ENCODE results near the gene SMIM41. TPM values are rescaled to one million over a fixed set of nuclear protein-coding genes. Genes with fewer than 3 reads are reported as not detected.

SMIM41 gene
- total RNA-seq, 1 donor from 2014 or later: not detected

DNA sequence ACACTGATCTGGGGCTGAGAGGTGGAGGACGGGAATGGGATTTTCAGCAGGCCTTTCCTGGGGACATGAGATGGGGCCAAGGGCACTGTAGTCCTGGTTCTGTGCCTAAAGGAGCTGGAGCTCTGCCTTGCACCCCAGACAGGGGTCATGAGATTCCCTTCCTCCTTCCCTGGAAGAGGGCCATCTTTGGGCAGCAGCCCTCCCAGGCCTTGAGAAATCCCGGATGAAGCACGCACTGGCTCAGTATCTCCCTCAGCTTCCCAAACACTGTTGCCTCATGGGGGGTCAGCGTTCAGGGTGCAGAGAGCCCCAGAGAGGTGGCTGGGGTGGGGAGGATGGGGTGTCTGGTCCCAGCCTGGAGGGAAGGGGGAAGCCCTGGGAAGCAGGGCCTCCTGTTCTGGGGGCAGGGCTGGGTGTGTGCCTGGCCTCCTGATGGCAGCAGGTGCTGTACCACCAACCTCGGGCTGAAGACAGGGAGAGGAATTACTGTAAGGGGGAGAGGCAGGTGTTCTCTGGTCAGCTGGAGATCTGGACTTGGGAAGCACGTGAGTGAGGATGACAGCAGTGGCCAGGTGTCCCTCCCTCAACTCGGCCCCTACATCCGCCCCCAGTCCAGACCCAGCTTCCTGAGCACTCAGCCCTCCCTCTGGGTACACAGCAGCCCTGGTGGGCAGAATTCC lies 36.7 kb upstream of the SMIM41 start:
- no peak for TF ChIP-seq CTCF (IDR thresholded peaks at IDR 0.05; ENCODE audit: insufficient read depth, low read length, poor library complexity, severe bottlenecking)
- no peak for DNase-seq (ENCODE audit: low read depth)
- Histone ChIP-seq H3K27me3 (ENCODE audit: control insufficient read depth, insufficient read depth, low read length) (no peaks in the 10 kb centered on the region), H3K36me3 (ENCODE audit: control insufficient read depth, insufficient read depth, low read length) (no peaks in the 10 kb centered on the region), H3K4me3 (ENCODE audit: low read depth, low read length) (no peak overlapping the region)

GRCh38 chr12:52043386-52044212 lies 35.9 kb upstream of the SMIM41 start:
- no peak for DNase-seq (ENCODE audit: low read depth)
- no peak overlapping the region for H3K4me3 ChIP-seq (ENCODE audit: low read depth, low read length)
- H3K36me3 ChIP-seq (ENCODE audit: control insufficient read depth, insufficient read depth, low read length): no peaks in the 10 kb centered on the region
- no peak for TF ChIP-seq CTCF (IDR thresholded peaks at IDR 0.05; ENCODE audit: insufficient read depth, low read length, poor library complexity, severe bottlenecking)
- no peaks in the 10 kb centered on the region for H3K27me3 ChIP-seq (ENCODE audit: control insufficient read depth, insufficient read depth, low read length)

DNA sequence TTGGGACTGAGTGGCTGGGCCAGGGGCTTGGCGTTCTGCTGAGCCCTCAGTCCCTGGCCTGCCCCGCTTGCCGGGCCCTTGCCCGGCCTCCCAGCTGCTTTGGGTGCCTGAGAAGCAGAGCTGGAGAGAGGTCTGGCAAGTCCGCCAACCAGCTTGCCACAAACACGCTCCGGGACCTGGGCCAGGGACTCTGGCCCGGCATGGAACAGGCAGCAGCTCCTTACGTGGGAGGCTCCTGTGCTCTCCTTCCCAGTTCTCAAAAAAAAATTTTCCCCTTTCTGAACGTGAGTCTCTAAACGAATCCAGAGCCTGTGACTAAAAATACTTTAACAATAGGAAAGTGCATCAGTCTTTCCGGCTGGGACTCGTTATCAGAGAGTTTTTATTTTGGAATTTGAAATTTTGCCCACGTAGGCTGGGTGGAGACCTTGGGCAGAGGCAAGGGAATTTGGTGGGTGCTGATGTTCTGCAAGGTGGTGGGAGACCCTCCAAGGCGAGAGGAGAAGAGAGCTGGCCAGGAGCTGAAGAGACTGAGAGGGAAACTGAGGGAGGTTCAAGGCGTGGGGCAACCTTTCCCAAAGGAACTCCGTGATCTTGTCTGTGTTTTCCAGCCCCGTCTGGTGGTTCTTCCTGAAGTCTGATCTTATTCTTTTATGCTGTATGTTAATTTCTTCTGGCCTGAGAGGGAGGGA lies 35.1 kb upstream of the SMIM41 start:
- no peak for DNase-seq (ENCODE audit: low read depth)
- H3K27me3 ChIP-seq (ENCODE audit: control insufficient read depth, insufficient read depth, low read length): no peaks in the 10 kb centered on the region
- no peak for TF ChIP-seq CTCF (IDR thresholded peaks at IDR 0.05; ENCODE audit: insufficient read depth, low read length, poor library complexity, severe bottlenecking)
- no peaks in the 10 kb centered on the region for H3K36me3 ChIP-seq (ENCODE audit: control insufficient read depth, insufficient read depth, low read length)
- no peak overlapping the region for H3K4me3 ChIP-seq (ENCODE audit: low read depth, low read length)

- no peak for TF ChIP-seq CTCF (IDR thresholded peaks at IDR 0.05; ENCODE audit: insufficient read depth, low read length, poor library complexity, severe bottlenecking)
- Histone ChIP-seq H3K36me3 (ENCODE audit: control insufficient read depth, insufficient read depth, low read length) (no peaks in the 10 kb centered on the region), H3K27me3 (ENCODE audit: control insufficient read depth, insufficient read depth, low read length) (peaks cover 2% of the 10 kb centered on the region), H3K4me3 (ENCODE audit: low read depth, low read length) (no peak overlapping the region)
- DNase-seq (ENCODE audit: low read depth): no peak
Observed at GRCh38 chr12:52045794-52046199, 33.7 kb upstream of the SMIM41 start.

GRCh38 chr12:52046859-52047258 lies 32.6 kb upstream of the SMIM41 start:
- H3K36me3 ChIP-seq (ENCODE audit: control insufficient read depth, insufficient read depth, low read length): no peaks in the 10 kb centered on the region
- DNase-seq (ENCODE audit: low read depth): no peak
- H3K27me3 ChIP-seq (ENCODE audit: control insufficient read depth, insufficient read depth, low read length): peaks cover 2% of the 10 kb centered on the region
- no peak for TF ChIP-seq CTCF (IDR thresholded peaks at IDR 0.05; ENCODE audit: insufficient read depth, low read length, poor library complexity, severe bottlenecking)
- H3K4me3 ChIP-seq (ENCODE audit: low read depth, low read length): no peak overlapping the region

All from kidney epithelial cell (primary cell).